HCT116 (cell line): Measurements from ENCODE around the gene THPO. TPM values are rescaled to one million over a fixed set of nuclear protein-coding genes. Genes with fewer than 3 reads are reported as not detected.

Experiments used
- ATAC-seq: fragments of 200-7000 bp; cut with Tn5 transposase; 2 replicates; pipeline ENCODE4 v1.9.1; 2020; ENCODE audit warnings: mild to moderate bottlenecking, moderate library complexity
- BruUV-seq: library from RNA; stranded (reverse); fragments of 400-500 nt; replicated peaks from 2 replicates; lab custom pipeline; 2021; lab: Mats Ljungman, UMichigan
- CTCF ChIA-PET: fragments of 300-600 bp; sonication (Branson Sonifier 250); formaldehyde crosslinking; loops from one replicate; lab custom pipeline; 2021; ENCODE audit warnings: antibody characterized with exemption; lab: Charles Lee
- POLR2A ChIA-PET: fragments of 300-600, 350-600 bp; sonication (Branson Sonifier 250); formaldehyde crosslinking; loops from one replicate; lab custom pipeline; 2021; ENCODE audit warnings: antibody characterized with exemption; lab: Charles Lee
- RAD21 ChIA-PET, 2 experiments: fragments of 300-600 bp; sonication (Branson Sonifier 250); formaldehyde crosslinking; loops; one replicate each; lab custom pipeline; 2023; ENCODE audit warnings: low total read pairs in 2 of 2; ENCODE audit not compliant: uncharacterized antibody in 2 of 2, unreplicated experiment in 2 of 2, low non-redundant PET in 1 of 2; lab: Charles Lee
- DNase-seq: peaks from one replicate; pipeline ENCODE4 v3.0.0-alpha.2; 2010; ENCODE audit warnings: low read depth, low spot score
- H2AFZ ChIP-seq: fragments of 200-600 bp; shearing (Covaris generic), sonication (generic); 2 replicates; pipeline ENCODE4 v1.6.1; 2017; ENCODE audit warnings: low read depth, mixed run types, mixed read lengths, antibody characterized with exemption, low read length; ENCODE audit not compliant: poor library complexity, severe bottlenecking
- H3K27ac ChIP-seq: 2 replicates; pipeline ENCODE4 v1.5.1; 2012; ENCODE audit warnings: low read depth, low read length
- H3K27me3 ChIP-seq: fragments of 200-600 bp; sonication (generic); 2 replicates; pipeline ENCODE4 v1.6.1; 2016; ENCODE audit warnings: mixed run types, low read length, mixed read lengths; ENCODE audit not compliant: insufficient read depth
- H3K36me3 ChIP-seq, 2 experiments: fragments of 200-500 bp in 1 of 2; fragments of 200-600 bp in 1 of 2; sonication (Bioruptor generic) in 1 of 2; sonication (generic) in 1 of 2; 2 replicates each; pipeline versions ENCODE4 v1.5.1 to v1.6.1; 2014 to 2016; ENCODE audit warnings: low read length in 2 of 2, inconsistent platforms in 1 of 2, mixed read lengths in 1 of 2, mixed run types in 1 of 2; ENCODE audit not compliant: insufficient read depth in 2 of 2, control insufficient read depth in 1 of 2
- H3K4me1 ChIP-seq, 2 experiments: fragments of 200-600 bp in 1 of 2; sonication (generic) in 1 of 2; 2 replicates each; pipeline versions ENCODE4 v1.5.1 to v1.6.1; 2012 to 2017; ENCODE audit warnings: low read length in 2 of 2, inconsistent platforms in 1 of 2, mild to moderate bottlenecking in 1 of 2, mixed read lengths in 1 of 2, mixed run types in 1 of 2, moderate library complexity in 1 of 2; ENCODE audit not compliant: insufficient read depth in 2 of 2, control insufficient read depth in 1 of 2
- H3K4me2 ChIP-seq: fragments of 200-600 bp; sonication (generic); 2 replicates; pipeline ENCODE4 v1.6.1; 2017; ENCODE audit warnings: mixed run types, low read length, mixed read lengths
- H3K4me3 ChIP-seq, 2 experiments: fragments of 200-600 bp in 1 of 2; sonication (generic) in 1 of 2; replicated peaks in 1 of 2; 2 replicates each; pipeline ENCODE4 v1.5.1; 2011 to 2016; ENCODE audit warnings: low read length in 2 of 2, control low read depth in 1 of 2, low read depth in 1 of 2, mild to moderate bottlenecking in 1 of 2, mixed read lengths in 1 of 2, mixed run types in 1 of 2
- H3K79me2 ChIP-seq: fragments of 200-600 bp; sonication (generic); 2 replicates; pipeline ENCODE4 v1.6.1; 2017; ENCODE audit warnings: mild to moderate bottlenecking, mixed run types, low read length, moderate library complexity, mixed read lengths; ENCODE audit not compliant: insufficient read depth
- H3K9ac ChIP-seq: fragments of 200-600 bp; sonication (generic); 2 replicates; pipeline ENCODE4 v1.6.1; 2016; ENCODE audit warnings: low read length, mixed read lengths
- H3K9me2 ChIP-seq: fragments of 200-600 bp; sonication (generic), shearing (Covaris generic); 2 replicates; pipeline ENCODE4 v1.6.1; 2017; ENCODE audit warnings: mixed run types, mild to moderate bottlenecking, moderate library complexity; ENCODE audit not compliant: insufficient read depth
- H3K9me3 ChIP-seq, 2 experiments: fragments of 200-500 bp in 1 of 2; fragments of 200-600 bp in 1 of 2; sonication (Bioruptor generic) in 1 of 2; sonication (generic) in 1 of 2; 2 replicates each; pipeline ENCODE4 v1.6.1; 2014 to 2017; ENCODE audit warnings: low read length in 2 of 2, mixed read lengths in 2 of 2, inconsistent platforms in 1 of 2, low read depth in 1 of 2, mild to moderate bottlenecking in 1 of 2, mixed run types in 1 of 2, moderate library complexity in 1 of 2; ENCODE audit not compliant: control insufficient read depth in 1 of 2, insufficient read depth in 1 of 2
- H4K20me1 ChIP-seq: fragments of 200-600 bp; sonication (generic), shearing (Covaris generic); 2 replicates; pipeline ENCODE4 v1.6.1; 2017; ENCODE audit warnings: mixed run types, mild to moderate bottlenecking, moderate library complexity; ENCODE audit not compliant: insufficient read depth
- ATF3 ChIP-seq: IDR thresholded peaks from 2 replicates; pipeline ENCODE4 v1.6.1; 2012
- CBX3 ChIP-seq: IDR thresholded peaks from 2 replicates; pipeline ENCODE4 v1.6.1; 2012; ENCODE audit warnings: low read depth
- CTCF ChIP-seq, 3 experiments: fragments of 200-600 bp in 1 of 3; sonication (generic) in 1 of 3; IDR thresholded peaks in 2 of 3; conservative IDR thresholded peaks in 1 of 3; 2 replicates each; pipeline ENCODE4 v1.5.1; 2012 to 2017; ENCODE audit warnings: low read depth in 2 of 3, low read length in 2 of 3, antibody characterized with exemption in 1 of 3, borderline replicate concordance in 1 of 3, control low read depth in 1 of 3, mild to moderate bottlenecking in 1 of 3, mixed read lengths in 1 of 3, mixed run types in 1 of 3, moderate library complexity in 1 of 3; ENCODE audit not compliant: insufficient read depth in 1 of 3
- ELF1 ChIP-seq: IDR thresholded peaks from 2 replicates; pipeline ENCODE4 v1.6.1; 2012; ENCODE audit warnings: low read depth, borderline replicate concordance
- EZH2phosphoT487 ChIP-seq: fragments of 200-600 bp; IDR thresholded peaks from 2 replicates; pipeline ENCODE4 v1.6.1; 2018; ENCODE audit warnings: antibody characterized with exemption, borderline replicate concordance
- MAX ChIP-seq: IDR thresholded peaks from 2 replicates; pipeline ENCODE4 v1.6.1; 2012
- RAD21 ChIP-seq: IDR thresholded peaks from 2 replicates; pipeline ENCODE4 v1.6.1; 2012; ENCODE audit warnings: low read depth, mild to moderate bottlenecking
- SIN3A ChIP-seq: IDR thresholded peaks from 2 replicates; pipeline ENCODE4 v1.6.1; 2012; ENCODE audit warnings: low read depth
- SP1 ChIP-seq: IDR thresholded peaks from 2 replicates; pipeline ENCODE4 v1.6.1; 2012; ENCODE audit warnings: low read depth
- SRF ChIP-seq: IDR thresholded peaks from 2 replicates; pipeline ENCODE4 v1.6.1; 2012; ENCODE audit warnings: low read depth
- YY1 ChIP-seq: IDR thresholded peaks from 2 replicates; pipeline ENCODE4 v1.6.1; 2011; ENCODE audit warnings: low read length, low read depth, moderate library complexity, mild to moderate bottlenecking; ENCODE audit not compliant: insufficient replicate concordance; ENCODE audit errors: extremely low read depth
- ZFX ChIP-seq: fragments of 450-650 bp; IDR thresholded peaks from 2 replicates; pipeline ENCODE4 v1.6.1; 2017
- ZNF274 ChIP-seq: fragments of 200-500 bp; sonication (Bioruptor generic); IDR thresholded peaks from 2 replicates; pipeline ENCODE4 v1.6.1; 2014; ENCODE audit warnings: mild to moderate bottlenecking, low read depth, low read length, inconsistent platforms
- intact Hi-C: fragments of 100-400 bp; cut with micrococcal nuclease; formaldehyde crosslinking; loops from 2 replicates; pipeline ENCODE4 v1.10.0; 2022
- total RNA-seq: library from RNA; stranded (reverse); gene quantifications from one replicate; pipeline ENCODE4 v1.2.1, GENCODE V29; 2021; ENCODE audit not compliant: unreplicated experiment

Gene THPO
- total RNA-seq, 1 experiment from 2014 or later: not detected

- no peak for ATAC-seq
- TF ChIP-seq SRF (no peak), SIN3A (no peak), SP1 (no peak)
- no peaks in the 10 kb centered on the region for H4K20me1 ChIP-seq
- intact Hi-C loops: loop anchor here (2.0 kb wide), 2 partner anchors 48 to 50 kb away; no protein-coding TSS in a partner anchor
- H3K27ac ChIP-seq: no peak overlapping the region
- CTCF ChIA-PET: interaction anchor here (1.3 to 1.7 kb wide), 2 partner anchors 48 to 125 kb away, joined by 3 to 6 read pairs; no protein-coding TSS in a partner anchor
- H3K36me3 ChIP-seq: no peaks in the 10 kb centered on the region
- no peaks in the 10 kb centered on the region for H3K4me1 ChIP-seq
- RAD21 ChIA-PET: no interaction called here
- DNase-seq: no peak
- POLR2A ChIA-PET: no interaction called here
- H2AFZ ChIP-seq: no peak overlapping the region
- no peak overlapping the region for H3K4me3 ChIP-seq
- no peaks in the 10 kb centered on the region for H3K9me2 ChIP-seq
- H3K4me2 ChIP-seq: no peak overlapping the region
- H3K79me2 ChIP-seq: no peaks in the 10 kb centered on the region
- no TSS peak for BruUV-seq
- no peaks in the 10 kb centered on the region for H3K27me3 ChIP-seq
- no peak overlapping the region for H3K9ac ChIP-seq
- no peaks in the 10 kb centered on the region for H3K9me3 ChIP-seq
These were observed 41.2 kb upstream of the THPO start for GRCh38 chr3:184419171-184419570.

GRCh38 chr3:184417619-184418327, 39.8 kb upstream of the THPO start:
- H3K79me2 ChIP-seq: no peaks in the 10 kb centered on the region
- ChIA-PET POLR2A (no interaction called here), RAD21 (interaction anchor here (0.6 to 1.0 kb wide), 3 partner anchors 46 to 102 kb away, joined by 3 to 5 read pairs (median 3); no protein-coding TSS in a partner anchor), CTCF (interaction anchor here (0.6 to 1.8 kb wide), 7 partner anchors 9 to 1411 kb away, joined by 3 to 7 read pairs (median 3); no protein-coding TSS in a partner anchor)
- H3K36me3 ChIP-seq: no peaks in the 10 kb centered on the region
- no peaks in the 10 kb centered on the region for H3K9me2 ChIP-seq
- H4K20me1 ChIP-seq: no peaks in the 10 kb centered on the region
- H3K4me2 ChIP-seq: 0 out of 2 replicates have a peak overlapping the region, but pooled peaks have one; percentile 1
- intact Hi-C loops: loop anchor here (1.0 to 2.0 kb wide), 5 partner anchors 47 to 127 kb away; no protein-coding TSS in a partner anchor
- no peaks in the 10 kb centered on the region for H3K9me3 ChIP-seq
- H3K27ac ChIP-seq: no peak overlapping the region
- H3K27me3 ChIP-seq: no peaks in the 10 kb centered on the region
- no peak overlapping the region for H3K9ac ChIP-seq
- BruUV-seq: no TSS peak
- H2AFZ ChIP-seq: no peak overlapping the region
- no peak overlapping the region for H3K4me3 ChIP-seq
- TF ChIP-seq CBX3: peak; percentile 30; the same call in 1 of the 2 replicates
- TF ChIP-seq EZH2phosphoT487: no peak
- peak; percentile 20; the same call in 1 of the 2 replicates for TF ChIP-seq ZFX
- no peak for TF ChIP-seq ELF1
- peak; percentile 97 for TF ChIP-seq RAD21
- peak; percentile 62; the same call in 1 of the 2 replicates for TF ChIP-seq MAX
- no peak for TF ChIP-seq SIN3A
- peak; percentile 90 to 95 (median 94) for TF ChIP-seq CTCF (IDR thresholded peaks at IDR 0.05 in 2 of 3, conservative IDR thresholded peaks at IDR 0.05 in 1 of 3; ENCODE audit: borderline replicate concordance in 1 of 3, insufficient read depth in 1 of 3, low read depth in 2 of 3, low read length in 2 of 3)
- no peak for TF ChIP-seq ATF3
- TF ChIP-seq ZNF274: no peak
- peak; percentile 13 for TF ChIP-seq YY1
- ATAC-seq: peak; percentile 97
- DNase-seq: peak; percentile 52
- no peaks in the 10 kb centered on the region for H3K4me1 ChIP-seq
